GM18951 (cell line): Measurements from ENCODE around the gene HS1BP3.
A peak's percentile ranks its signal among the peaks of the same experiment; 100 is the strongest.

ENCODE experiments used
- POLR2A ChIP-seq: IDR thresholded peaks from 4 replicates; pipeline ENCODE4 v1.6.1; 2011; ENCODE audit warnings: mild to moderate bottlenecking; ENCODE audit not compliant: insufficient read length, insufficient read depth; ENCODE audit errors: extremely low read depth
- in situ Hi-C: fragments of 300-500 bp; cut with MboI; formaldehyde crosslinking; loops from one replicate; pipeline ENCODE4 v1.12.0; 2022; ENCODE audit warnings: low sequenced_read_pairs, mixed read lengths, inconsistent platforms; ENCODE audit not compliant: unreplicated experiment

HS1BP3 gene

DNA sequence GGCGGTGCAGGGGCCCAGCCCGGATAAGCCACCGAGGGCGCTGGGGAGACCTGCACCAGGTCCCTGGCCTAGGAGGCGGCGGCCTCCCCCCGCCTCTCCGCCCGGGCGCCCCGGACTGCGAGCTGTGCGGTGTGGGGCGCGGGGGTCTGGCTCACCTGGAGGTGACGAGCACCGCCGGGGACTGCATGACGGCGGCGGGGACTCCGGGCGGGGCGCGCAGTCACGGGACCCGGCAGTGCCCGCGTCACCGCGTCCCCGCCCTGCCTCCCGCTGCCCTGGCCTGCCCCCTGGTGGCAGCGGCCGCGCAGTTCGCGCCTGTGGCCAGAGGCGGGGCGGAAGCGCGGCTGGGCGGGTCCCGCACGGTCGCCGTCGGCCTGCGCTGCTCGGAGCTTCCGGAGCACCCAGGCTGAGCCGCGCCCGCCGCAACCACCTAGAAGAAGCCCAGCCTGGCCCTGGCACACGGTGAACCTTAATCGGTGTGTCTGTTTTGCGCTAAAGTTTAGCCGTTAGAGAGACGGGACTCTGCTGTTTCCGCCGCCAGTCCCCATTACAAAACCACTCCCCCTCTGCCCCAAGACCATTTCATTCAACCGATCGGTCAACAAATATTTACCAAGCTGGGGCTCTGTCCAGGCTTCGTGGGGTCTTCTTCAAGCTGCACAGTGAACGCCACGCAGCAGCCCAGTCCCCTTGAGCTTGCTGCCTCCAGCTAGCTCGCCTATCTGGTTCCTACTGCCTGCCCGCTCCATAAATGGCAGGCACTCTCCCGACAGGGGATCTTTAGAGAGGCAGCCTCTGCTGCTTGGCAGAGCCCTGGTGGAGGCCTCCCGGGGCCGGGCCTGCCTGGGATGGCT lies at the start of gene HS1BP3:
Gene HS1BP3 (minus strand): TSS at position 222 of the 854 bp plus-strand sequence. CDS start 35 bp downstream, at position 187.
- peak; percentile 83 for TF ChIP-seq POLR2A
- in situ Hi-C loops, result no loop called here

GRCh38 chr2:20698916-20699613 lies 48.2 kb upstream of the HS1BP3 start:
- in situ Hi-C loops, result no loop called here
- TF ChIP-seq POLR2A, result no peak

DNA sequence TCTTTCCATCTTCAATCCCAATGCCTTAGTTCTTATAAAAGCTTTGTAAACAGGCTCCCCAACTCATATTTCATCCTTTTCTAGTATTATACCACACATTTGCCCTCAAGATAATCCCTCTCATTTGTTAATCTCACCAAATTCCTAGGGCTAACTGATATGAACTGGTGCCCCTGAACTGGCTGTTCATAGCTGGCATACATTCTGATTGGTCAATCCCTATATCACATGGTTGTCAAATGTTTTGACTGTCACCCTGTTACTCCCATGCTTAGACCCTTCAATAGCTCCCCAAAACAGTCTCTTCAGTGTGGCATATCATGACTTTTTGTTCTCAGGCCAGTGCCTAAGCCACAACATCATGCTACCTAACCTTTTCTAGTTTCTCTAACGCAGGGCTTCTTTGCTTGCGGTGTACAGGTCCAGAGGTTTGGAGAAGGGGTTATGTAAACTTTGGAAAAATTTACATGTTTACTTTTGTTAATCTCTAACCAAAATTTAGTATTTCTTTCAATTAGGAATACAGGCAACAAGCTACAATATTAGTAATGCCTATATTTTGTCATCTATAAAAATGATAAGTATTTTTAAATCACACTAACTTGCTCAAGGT lies 46.5 kb upstream of the HS1BP3 start:
- TF ChIP-seq POLR2A, result no peak
- in situ Hi-C loops, result no loop called here

GRCh38 chr2:20696366-20696765 lies 45.5 kb upstream of the HS1BP3 start:
- TF ChIP-seq POLR2A, result no peak
- in situ Hi-C loops, result no loop called here

GRCh38 chr2:20693317-20693716 lies 42.4 kb upstream of the HS1BP3 start:
- in situ Hi-C loops, result no loop called here

GRCh38 chr2:20692081-20692480 lies 41.2 kb upstream of the HS1BP3 start:
- in situ Hi-C loops, result no loop called here
- TF ChIP-seq POLR2A, result no peak

More at GRCh38 chr2:20693317-20693716, 42.4 kb upstream of the HS1BP3 start:
- TF ChIP-seq POLR2A, result no peak

DNA sequence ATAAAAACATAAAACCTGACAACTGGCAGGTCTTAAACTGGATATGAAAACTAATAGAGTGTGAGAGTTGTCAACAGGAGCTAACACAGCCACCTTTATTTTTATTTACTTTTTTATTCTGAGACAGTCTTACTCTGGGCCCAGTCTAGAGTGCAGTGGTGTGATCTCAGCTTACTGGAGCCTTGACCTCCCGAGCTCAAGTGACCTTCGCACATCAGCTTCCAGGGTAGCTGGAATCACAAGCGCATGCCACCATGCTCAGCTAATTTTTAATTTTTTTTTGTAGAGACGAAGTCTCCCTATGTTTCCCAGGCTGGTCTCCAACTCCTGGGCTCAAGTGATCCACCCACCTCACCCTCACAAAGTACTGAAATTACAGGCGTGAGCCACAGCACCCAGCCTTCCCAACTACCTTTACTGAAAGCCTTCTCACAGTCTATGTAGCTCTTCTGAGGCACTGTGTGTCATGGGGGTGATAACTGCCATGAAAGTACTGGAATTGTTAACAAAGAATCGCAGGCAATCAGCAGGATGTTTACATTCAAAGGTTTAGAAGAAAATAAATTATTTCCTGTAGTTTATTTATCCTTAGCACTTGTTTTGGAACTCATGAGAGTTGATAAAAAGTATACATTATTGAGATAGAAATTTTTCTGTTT lies 40.3 kb upstream of the HS1BP3 start:
- in situ Hi-C loops, result no loop called here
- no peak for TF ChIP-seq POLR2A

DNA sequence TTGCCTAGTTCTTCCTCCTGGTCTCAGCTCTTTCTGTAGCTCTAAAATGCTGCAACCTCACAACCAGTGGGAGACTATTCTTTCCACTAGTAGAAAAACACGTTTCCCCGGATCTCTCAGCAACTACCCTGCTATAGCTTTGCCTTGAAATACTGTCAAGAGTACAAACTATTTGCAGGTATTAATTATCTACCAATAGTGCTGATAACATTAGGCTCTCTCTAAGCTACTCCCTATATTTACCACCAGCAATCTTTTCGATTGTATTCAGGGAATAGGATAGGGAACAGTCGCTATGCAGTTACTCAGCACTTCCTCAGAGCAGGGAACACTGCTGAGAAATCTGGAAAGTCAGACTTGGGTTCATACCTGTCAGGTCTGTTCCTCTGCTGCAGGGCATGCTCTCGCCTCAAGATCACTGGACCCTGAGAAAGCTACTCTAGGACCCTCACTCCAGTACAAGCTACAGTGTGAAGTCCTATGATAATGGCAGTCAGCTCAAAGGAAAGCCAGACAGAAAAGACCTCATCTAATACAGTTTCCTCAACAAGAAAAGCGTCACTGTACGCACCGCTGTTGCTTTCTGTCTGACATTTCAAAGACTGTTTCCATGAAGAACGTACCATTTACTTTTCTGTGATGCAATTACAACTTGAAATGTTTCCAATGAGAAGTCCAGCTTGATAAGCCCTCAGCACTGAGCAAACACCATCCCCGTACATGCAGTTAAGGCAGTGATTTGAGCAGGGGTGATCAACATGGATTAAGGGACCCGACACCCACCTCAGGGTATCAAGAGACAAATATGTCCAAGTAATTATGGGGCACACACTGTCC lies 38.7 kb upstream of the HS1BP3 start:
- no peak for TF ChIP-seq POLR2A
- in situ Hi-C loops, result no loop called here

DNA sequence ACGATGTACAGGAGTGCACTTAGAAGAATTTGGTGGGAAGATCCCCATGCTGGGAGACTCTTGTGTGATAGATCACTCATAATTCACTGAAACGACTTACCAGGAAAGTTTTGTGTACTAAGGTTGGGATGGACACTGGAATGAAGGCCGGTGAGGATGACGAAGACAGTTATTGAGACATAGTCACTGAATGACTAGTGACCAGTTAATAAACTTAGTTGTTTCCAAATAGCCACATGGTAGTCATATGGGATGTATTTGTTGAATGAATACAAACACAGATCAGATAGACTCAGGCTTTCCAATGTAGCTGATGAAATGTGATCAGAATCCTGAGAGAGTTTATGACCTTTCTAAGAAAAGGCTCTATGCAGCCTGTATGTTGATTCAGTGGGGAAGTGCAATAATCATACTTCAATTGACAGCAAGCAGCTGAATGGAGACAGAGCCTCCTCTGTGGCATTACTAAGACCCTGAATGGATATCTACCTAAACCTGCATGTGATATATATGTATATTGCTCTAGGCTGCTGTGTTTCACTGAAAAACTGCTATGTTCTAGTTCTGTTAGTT lies 36.4 kb upstream of the HS1BP3 start:
- in situ Hi-C loops, result no loop called here
- TF ChIP-seq POLR2A, result no peak

DNA sequence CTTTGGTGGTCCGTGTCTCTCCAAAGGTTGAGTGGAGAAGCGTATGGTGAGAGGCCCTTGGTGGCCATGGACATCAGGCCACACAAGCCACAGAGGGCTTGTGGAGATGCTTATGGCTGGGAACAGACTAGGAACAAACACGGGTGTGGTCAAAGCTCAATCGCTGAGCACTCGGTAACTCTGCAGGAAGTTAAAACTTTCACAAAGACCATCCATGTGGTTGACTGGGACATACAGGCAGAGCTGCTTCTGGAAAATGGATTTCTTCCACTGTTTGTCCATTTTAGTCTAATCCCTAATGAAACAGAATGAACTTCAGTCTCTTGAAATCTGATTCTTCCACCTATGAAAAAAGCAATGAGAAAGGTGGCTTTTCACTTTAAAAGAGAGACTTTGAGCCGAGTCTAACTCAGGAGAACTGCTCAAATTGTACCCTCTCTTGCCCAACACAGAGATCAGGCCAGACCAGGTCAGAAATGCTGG lies 33.7 kb upstream of the HS1BP3 start:
- no peak for TF ChIP-seq POLR2A
- in situ Hi-C loops, result no loop called here

DNA sequence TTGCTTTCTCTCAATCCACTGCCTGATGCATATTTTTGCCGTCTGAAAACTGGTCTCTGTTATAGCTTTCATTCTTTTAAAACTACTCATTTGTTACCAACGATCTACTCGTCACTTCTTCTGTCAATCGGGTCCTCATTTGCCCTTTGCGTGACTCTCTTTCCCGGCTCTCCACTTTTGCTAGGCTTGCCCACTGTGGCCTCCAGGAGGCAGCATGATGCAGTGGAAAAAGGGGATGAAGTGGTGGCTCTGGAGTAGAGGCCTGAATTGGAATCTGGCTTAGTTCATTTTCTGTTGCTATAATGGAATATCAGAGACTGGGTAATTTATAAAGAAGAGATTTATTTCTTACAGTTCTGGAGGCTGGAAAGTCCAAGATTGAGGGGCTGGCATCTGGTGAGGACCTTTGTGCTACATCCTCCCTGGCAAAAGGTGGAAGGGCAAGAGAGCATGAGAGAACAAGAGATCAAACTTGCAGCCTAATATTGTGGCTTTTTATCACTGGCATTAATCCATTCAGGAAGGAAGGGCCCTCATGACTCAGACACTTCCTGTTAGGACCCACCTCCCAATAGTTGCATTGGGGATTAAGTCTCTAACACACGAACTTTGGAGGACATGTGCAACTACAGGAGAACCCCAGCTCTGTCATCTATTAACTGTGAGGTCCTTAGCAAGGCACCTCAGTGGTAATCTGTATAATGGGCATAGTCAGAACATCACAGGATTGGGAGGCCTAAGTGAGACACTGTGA lies 31.4 kb upstream of the HS1BP3 start:
- TF ChIP-seq POLR2A, result no peak
- in situ Hi-C loops, result no loop called here
